Measurements from ENCODE around the gene EPOP.

The EPOP gene
- total RNA-seq, result 2.4 to 37.4 (median 6.5) reads per million in 18 experiments

- DNase-seq, result peak; percentile 78 to 91
Measured at GRCh38 chr17:38674749-38675615, at the start of gene EPOP. EPOP (minus strand) TSS chr17:38674957; CDS start chr17:38674495, 462 bp downstream.

GRCh38 chr17:38721802-38722201 lies 47.0 kb upstream of the EPOP start:
- DNase-seq, result no peak

GRCh38 chr17:38720941-38721340 lies 46.2 kb upstream of the EPOP start:
- DNase-seq, result no peak

- DNase-seq, result no peak
Measured at GRCh38 chr17:38719943-38720641, 45.3 kb upstream of the EPOP start.

GRCh38 chr17:38719289-38719942 lies 44.7 kb upstream of the EPOP start:
- DNase-seq, result no peak

- no peak for DNase-seq
Measured at GRCh38 chr17:38717139-38717745, 42.5 kb upstream of the EPOP start.

GRCh38 chr17:38716368-38717005 lies 41.7 kb upstream of the EPOP start:
- no peak for DNase-seq

- no peak for DNase-seq
Measured at GRCh38 chr17:38715216-38715943, 40.6 kb upstream of the EPOP start.

- no peak for DNase-seq
Measured at GRCh38 chr17:38713456-38714075, 38.8 kb upstream of the EPOP start.

GRCh38 chr17:38712593-38712992 lies 37.8 kb upstream of the EPOP start:
- DNase-seq, result no peak

GRCh38 chr17:38711792-38712571 lies 37.2 kb upstream of the EPOP start:
- no peak for DNase-seq

- DNase-seq, result no peak
Measured at GRCh38 chr17:38710985-38711384, 36.2 kb upstream of the EPOP start.

- no peak for DNase-seq
Measured at GRCh38 chr17:38710604-38710962, 35.8 kb upstream of the EPOP start.

GRCh38 chr17:38709864-38710603 lies 35.3 kb upstream of the EPOP start:
- DNase-seq, result no peak

- DNase-seq, result no peak
Measured at GRCh38 chr17:38709104-38709820, 34.5 kb upstream of the EPOP start.

- no peak for DNase-seq
Measured at GRCh38 chr17:38707678-38708351, 33.1 kb upstream of the EPOP start.

GRCh38 chr17:38706505-38707216 lies 31.9 kb upstream of the EPOP start:
- peak; percentile 23 to 36 for DNase-seq
